Measurements from ENCODE around the gene AKNA.

GRCh38 chr9:114307899-114308267 is 79.9 kb downstream of the AKNA start:
- TF ChIP-seq CTCF (IDR thresholded peaks at IDR 0.05) (no peak), POLR2A (IDR thresholded peaks at IDR 0.05) (no peak)
